GM19351 (cell line): ENCODE measurements around the gene RANBP1.

Experiments
- ATAC-seq: cut with Tn5 transposase; IDR thresholded peaks from one replicate; pipeline ENCODE4 v1.9.1; 2021; ENCODE audit warnings: mild to moderate bottlenecking, moderate library complexity; ENCODE audit not compliant: unreplicated experiment

The RANBP1 gene

GRCh38 chr22:20118300-20119020 is 2.6 kb downstream of the RANBP1 start:
- no peak for ATAC-seq

- ATAC-seq, result no peak
Measured at GRCh38 chr22:20121856-20122415, 6.0 kb downstream of the RANBP1 start.

- ATAC-seq, result no peak
Measured at GRCh38 chr22:20123366-20124082, 7.6 kb downstream of the RANBP1 start.

- ATAC-seq, result no peak
Measured at GRCh38 chr22:20124083-20124787, 8.3 kb downstream of the RANBP1 start.

GRCh38 chr22:20125201-20126174 is 9.6 kb downstream of the RANBP1 start:
- no peak for ATAC-seq

GRCh38 chr22:20126284-20127029 is 10.6 kb downstream of the RANBP1 start:
- ATAC-seq, result no peak

GRCh38 chr22:20127318-20127868 is 11.5 kb downstream of the RANBP1 start:
- ATAC-seq, result no peak

GRCh38 chr22:20127869-20128618 is 12.1 kb downstream of the RANBP1 start:
- ATAC-seq, result no peak

GRCh38 chr22:20128619-20128901 is 12.7 kb downstream of the RANBP1 start:
- ATAC-seq, result no peak

GRCh38 chr22:20128902-20129746 is 13.2 kb downstream of the RANBP1 start:
- ATAC-seq, result no peak

GRCh38 chr22:20129747-20130014 is 13.8 kb downstream of the RANBP1 start:
- ATAC-seq, result no peak

GRCh38 chr22:20130319-20130718 is 14.4 kb downstream of the RANBP1 start:
- no peak for ATAC-seq

- no peak for ATAC-seq
Measured at GRCh38 chr22:20130731-20131596, 15.1 kb downstream of the RANBP1 start.

- ATAC-seq, result no peak
Measured at GRCh38 chr22:20131597-20131858, 15.6 kb downstream of the RANBP1 start, which contains the start of gene ZDHHC8. Gene ZDHHC8 (plus strand): TSS chr22:20131804. CDS start chr22:20131948, 144 bp downstream.

- ATAC-seq, result no peak
Measured at GRCh38 chr22:20131859-20132685, 16.2 kb downstream of the RANBP1 start.

GRCh38 chr22:20132686-20133246 is 16.9 kb downstream of the RANBP1 start:
- ATAC-seq, result no peak
